CD4-positive, alpha-beta T cell treated with Interleukin-1 beta for 1 hour (primary cell): ENCODE results near the gene DTX4.
A peak's percentile ranks its signal among the peaks of the same experiment; 100 is the strongest.

ENCODE experiments used
- DNase-seq, 2 donors: peaks; one replicate each; pipeline ENCODE4 v3.0.0-alpha.2; 2020 to 2022

Gene DTX4

DNA sequence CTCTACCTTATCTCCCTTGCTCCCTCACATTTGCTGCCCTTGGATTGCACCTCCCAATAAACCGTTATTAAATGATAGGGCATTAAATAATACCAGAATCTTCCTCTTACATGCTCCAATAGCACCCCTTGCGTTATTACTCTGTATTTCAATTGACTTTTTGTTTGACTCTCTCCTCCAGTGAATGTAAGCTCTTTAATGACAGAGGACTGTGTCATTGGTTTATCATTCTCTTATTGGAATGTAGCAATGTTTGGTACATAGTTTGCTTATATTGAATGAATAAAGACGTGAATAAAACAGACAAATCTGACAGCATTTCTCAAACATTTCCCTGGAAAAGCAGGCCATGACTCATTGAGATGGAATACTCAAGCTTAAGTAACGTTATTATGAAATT lies 49.5 kb downstream of the DTX4 start:
- no peak for DNase-seq

DNA sequence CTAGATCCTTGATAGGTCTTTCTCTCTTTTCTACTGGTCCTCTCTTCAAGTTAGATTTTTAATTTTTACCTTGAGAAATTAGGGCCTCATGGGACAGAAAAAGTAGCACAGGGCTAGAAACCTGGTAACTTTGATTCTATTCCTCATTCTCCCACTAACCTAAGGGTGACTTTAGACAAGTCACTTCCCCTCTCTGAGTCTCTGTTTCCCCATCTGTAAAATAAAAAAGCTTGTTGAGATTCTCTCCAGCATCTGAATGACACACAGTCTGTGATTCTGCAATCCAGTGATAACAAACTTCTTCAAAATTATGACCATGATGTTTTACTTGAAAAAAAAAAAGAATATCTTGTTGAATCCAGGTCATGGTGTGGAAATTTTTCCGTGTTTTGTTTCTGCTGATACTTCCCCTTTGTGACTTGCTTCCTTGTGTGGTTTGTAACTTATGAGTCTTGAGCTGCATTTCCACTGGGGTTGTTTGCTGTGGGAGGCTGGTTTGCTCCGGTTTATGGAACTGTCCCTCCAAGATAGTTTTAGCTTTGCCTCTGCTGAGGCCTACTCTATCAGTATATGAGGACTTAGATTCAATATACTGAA lies 50.6 kb downstream of the DTX4 start:
- DNase-seq: peak in 1 of 2 donors; percentile 32

DNA sequence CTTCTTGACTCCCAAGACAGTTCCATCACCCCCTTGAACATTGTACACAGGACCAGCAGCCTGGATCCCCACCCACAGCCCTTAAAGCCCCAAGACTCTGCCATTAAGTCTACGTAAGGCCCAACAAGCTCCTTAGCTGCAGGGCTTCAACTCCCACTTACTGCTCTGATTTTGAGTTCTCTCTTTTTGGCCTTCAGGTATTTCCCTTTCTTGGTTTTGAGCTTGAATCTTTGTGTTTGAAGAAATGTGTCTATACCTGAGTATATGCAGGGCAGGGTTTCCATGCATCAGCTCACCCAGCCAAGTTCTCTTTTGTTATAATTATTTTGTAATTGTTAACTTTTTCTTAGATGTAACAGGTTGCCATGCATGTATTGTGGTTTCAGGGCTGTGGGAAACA lies 51.2 kb downstream of the DTX4 start:
- no peak for DNase-seq

DNA sequence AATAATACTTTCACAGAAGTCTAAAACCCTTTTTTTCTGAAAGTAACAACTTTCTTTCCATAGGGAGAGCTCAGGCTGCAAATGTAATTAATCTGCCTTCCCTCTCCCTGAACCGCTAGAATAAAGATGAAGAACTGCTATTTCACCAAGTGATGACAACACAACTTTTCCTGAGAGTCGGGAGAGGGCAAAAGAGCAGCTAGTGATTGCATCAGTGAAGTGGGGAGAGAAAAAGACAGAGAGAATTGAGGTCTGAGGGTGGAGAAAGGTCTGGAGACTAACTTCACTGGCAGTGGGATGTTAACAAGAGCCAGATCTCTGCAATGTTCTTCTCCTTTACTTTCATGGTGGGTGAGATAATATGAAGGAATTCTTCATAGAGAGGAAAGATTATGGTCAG lies 51.7 kb downstream of the DTX4 start:
- no peak for DNase-seq

DNA sequence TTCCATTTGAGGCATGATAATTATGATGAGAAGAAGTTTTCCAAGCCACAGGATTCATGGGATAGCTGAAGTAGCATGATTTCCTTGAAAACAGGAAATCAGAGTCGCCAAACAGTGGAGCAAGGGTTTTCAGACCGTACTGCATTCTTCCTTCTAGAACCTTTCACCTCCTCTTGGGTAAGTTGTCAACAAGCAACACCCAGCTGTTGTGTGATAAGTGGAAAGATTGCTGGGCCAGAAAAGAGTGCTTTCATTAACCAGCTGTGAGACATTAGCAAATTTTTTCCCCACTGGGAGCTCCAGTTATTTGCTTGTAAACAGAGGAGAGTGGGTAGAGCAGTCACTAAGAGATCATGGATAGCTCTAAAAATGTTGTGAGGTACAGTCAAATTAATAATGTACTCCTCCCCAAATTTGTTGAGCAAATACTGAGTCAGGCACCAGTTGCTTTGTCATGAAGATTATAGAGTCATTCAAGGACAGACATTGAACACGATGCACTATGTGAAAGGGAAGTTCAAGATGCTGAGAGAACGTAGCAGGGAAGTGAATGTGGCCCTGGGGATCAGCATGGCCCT lies 52.5 kb downstream of the DTX4 start:
- peak in 1 of 2 donors; percentile 35 for DNase-seq

DNA sequence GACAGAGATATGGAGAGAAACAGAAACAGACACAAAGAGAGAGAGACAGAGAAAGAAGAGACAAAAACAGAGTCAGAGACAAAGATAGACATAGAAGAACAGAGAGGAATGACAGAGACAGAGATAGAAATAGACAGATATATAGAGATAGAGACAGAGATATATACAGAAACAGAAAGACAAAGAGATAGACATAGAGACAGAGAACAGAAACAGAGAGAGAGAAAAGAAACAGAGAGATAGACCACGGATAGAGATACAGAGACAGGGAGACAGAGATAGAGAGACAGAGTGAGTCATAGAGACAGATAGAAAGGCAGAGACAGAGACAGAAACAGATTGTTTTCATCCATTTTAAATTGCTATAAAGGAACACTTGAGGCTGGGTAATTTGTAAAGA lies 53.1 kb downstream of the DTX4 start:
- DNase-seq: no peak

DNA sequence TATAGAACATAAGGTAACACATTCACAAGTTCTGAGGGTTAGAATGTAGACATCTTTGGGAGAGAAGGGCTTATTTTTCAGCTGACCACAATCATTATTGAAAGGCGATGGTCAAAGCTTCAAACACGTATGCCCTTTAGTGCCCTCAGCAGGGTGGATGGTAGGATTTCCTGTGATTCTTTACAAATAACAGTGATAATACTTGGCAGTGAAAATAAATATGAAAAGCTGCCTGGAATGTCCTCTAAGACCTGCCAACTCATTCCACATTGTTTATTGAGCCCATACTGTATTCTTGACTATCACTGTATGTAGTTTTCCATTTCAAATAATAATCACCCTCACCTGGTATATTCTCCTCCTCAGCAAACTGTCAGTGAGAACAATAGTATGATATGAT lies 54.5 kb downstream of the DTX4 start:
- DNase-seq: no peak

DNA sequence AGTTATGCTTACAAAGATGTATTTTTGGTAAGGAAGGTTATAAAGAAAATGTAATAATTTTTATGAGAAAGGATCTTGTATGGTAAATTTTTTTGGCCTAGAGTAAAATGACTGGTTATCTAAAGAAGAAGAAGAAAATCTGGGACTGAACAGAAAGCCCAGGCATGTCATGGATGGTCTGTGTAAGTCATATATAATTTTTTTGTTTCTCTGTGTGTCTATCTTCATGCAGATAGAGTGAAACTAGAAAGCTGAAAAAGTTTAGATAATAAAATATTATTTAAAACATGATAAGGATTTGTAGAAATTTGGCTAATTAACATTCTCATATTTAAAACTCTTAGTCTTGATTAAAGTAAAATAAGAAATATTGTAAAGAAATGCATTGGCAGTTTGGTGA lies 68.4 kb downstream of the DTX4 start:
- DNase-seq: no peak

DNA sequence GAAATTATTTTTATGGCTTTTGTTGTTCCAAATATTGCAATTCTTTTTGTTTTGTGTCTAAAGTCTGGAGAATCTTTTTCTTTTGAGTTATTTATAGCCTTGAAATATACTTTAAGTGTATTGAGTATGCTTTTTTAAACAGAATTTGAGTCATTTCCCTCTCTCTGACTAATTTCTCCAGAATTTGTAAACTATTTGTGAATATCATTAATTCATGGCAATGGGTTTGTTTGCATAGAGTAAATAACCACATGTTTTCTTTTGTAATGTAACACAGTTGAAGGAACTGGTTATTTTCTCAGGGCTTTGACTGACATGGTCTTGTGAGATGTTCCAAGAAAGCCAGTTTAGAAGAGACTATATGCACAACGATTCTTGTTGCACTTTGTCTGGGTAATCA lies 71.7 kb downstream of the DTX4 start:
- no peak for DNase-seq

DNA sequence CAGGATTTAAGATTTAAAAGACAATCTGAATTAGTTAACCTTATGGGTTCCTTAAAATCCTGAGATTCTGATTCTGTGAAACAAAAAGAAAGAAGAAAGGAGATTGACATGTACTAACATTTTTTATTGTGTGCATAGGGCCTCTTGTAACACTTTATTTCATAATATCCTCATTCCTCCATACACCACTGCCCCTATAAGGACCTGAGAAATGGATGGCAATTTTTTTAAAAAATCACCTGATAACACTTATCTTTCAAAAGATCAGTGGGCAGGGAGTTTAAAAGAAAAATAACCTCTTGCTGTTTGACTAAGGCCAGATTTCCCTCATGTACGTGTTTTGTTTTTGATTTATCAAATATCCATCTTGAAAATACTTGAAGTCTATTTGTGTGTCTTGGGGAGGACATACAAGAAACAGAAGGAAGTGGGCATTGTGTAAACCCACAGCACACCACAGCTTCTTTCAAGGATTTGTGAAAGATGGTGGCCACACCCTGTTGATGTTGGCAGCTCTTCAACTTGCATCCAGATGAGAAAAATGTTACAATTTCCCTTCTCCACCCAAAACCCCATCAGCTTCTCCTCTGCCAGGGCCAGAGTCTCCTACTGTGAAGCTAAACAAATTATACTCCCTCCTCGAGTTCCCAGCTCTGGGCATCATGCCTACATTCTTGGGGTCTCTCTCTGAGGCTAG lies 75.7 kb downstream of the DTX4 start:
- DNase-seq: peak; percentile 21 to 36

DNA sequence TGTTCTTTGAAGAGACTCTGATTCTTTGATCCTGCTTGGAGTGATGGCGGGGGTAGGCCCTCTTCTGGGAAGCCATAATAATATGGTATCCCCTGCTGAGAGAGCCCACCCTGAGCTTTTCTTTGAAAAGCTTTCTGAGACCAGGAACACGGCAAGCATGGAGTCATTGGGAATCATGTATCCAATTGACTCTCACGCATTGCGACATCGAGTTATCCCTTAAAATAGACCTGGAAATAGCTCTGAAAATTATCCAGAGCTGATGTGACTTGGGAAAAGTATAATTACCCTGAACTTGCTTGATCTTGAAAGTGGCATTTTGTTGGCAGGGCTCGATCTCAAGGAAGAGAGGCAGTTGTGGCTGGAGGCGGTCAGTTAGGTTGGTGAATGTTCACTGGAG lies 77.6 kb downstream of the DTX4 start:
- no peak for DNase-seq

DNA sequence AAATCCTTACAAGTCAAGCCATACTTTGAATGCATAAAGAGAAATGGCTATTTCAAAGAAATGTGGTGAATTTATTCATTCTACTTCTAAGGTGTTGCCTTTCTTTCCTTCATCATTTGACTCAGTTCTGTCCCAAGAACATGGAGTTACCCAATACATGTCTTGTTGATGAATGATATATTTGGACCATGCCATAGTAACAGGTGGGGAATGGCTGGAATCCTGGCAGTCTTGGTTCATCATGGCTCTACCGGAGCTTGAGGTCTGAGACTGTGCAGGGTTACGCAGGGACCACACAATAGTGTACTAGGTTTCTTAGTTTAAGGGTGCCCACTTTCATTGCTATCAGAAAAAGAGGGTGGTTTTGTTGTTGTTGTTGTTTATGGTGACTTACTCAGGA lies 81.1 kb downstream of the DTX4 start:
- DNase-seq: no peak

DNA sequence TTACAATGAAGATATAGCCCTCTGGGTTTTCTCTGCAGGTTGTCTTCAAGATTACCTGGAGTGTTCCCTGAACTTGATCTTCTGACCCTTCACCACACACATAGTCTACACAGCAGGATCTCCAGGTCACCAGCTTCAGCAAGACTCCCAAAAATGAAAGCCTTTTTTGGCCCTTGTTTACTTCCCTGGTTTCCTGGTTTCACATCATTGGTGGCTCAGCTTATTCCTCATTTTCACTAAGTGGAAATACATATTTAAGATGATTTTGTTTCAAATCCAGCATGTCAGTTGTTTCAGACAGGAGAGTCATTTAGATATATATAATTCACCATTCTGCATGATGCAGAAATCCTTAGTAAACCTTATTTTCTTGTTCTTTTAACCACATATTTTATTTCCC lies 82.4 kb downstream of the DTX4 start:
- DNase-seq: no peak

DNA sequence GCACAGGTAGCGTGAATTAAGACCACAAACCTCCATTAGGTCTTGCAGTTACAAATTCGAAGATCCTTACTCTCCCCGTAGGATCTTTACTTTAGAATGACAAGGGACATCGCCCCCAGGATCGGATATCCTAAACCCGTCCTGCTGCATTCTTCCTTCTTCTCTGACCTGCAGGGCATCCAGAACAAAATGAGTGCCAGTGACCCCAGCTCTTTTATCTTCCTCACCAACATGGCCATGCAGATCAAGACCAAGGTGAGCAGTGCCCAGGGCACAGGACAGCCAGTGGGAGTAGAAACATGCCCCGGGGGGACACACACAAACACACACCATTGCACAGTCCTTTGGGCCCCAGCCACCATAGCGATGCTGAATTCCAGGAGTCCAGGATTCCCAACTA lies 83.3 kb downstream of the DTX4 start:
- no peak for DNase-seq
